Measurements from ENCODE around the gene SLC37A2. TPM values are rescaled to one million over a fixed set of nuclear protein-coding genes. Genes with fewer than 3 reads are reported as not detected.

The SLC37A2 gene
- total and polyA plus RNA-seq, 2 of the 4 experiments (the other 2 are of a cell fraction), result 0.72 to 1.1 TPM

DNA sequence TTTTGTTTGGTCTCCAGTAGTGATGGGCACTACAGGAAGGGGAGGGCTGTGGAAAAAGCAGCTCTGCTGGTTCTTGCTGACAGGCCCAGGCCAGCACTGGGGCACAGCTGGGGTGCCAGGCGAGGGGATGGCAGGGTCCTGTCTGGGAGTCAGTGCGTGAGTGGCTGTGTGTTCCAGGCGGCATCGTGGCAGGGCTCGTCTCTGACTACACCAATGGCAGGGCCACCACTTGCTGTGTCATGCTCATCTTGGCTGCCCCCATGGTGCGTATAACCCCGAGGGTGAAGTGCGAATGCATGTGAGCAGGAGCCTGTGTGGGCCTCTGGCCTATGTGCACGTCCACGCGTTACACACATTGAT, 20.9 kb downstream of the SLC37A2 start:
- Histone ChIP-seq H3K4me1 (ENCODE audit: control insufficient read depth, insufficient read depth, low read length) (peaks cover 11% of the 10 kb centered on the region), H2BK15ac (ENCODE audit: low read depth, low read length) (no peak overlapping the region; the same call in 2 of the 3 replicates), H3K79me1 (ENCODE audit: low read depth in 1 of 2, low read length in 2 of 2) (no peaks in the 10 kb centered on the region), H2AK9ac (replicated peaks; ENCODE audit: low read depth, low read length, poor library complexity) (peak overlapping the region; percentile 40), H3K18ac (ENCODE audit: low read depth, low read length) (no peak overlapping the region), H4K8ac (ENCODE audit: low read depth in 2 of 2, low read length in 2 of 2) (no peak overlapping the region), H3K36me3 (ENCODE audit: control insufficient read depth, insufficient read depth, low read length) (no peaks in the 10 kb centered on the region), H4K91ac (ENCODE audit: insufficient read depth, low read depth, low read length) (no peak overlapping the region), H2BK20ac (ENCODE audit: low read depth, low read length) (no peak overlapping the region; the same call in 1 of the 2 replicates), H3K27ac (ENCODE audit: insufficient read depth, low read length) (no peak overlapping the region), H4K20me1 (ENCODE audit: insufficient read depth, low read length) (no peaks in the 10 kb centered on the region), H3K14ac (replicated peaks; ENCODE audit: low read depth, low read length) (0 out of 2 replicates have a peak overlapping the region, but pooled peaks have one; percentile 15), H2AK5ac (ENCODE audit: low read depth, low read length) (peak overlapping the region; percentile 39; the same call in 1 of the 2 replicates), H3K9ac (ENCODE audit: low read depth, low read length) (no peak overlapping the region), H3K4me2 (ENCODE audit: low read depth, low read length) (no peak overlapping the region), H2AFZ (replicated peaks; ENCODE audit: low read length, poor library complexity) (no peak overlapping the region), H2BK5ac (ENCODE audit: low read depth, low read length, poor library complexity, severe bottlenecking) (no peak overlapping the region), H3K4ac (ENCODE audit: low read depth, low read length) (peak overlapping the region; percentile 18; the same call in 1 of the 2 replicates), H3K9me3 (ENCODE audit: control insufficient read depth, insufficient read depth, low read length) (no peaks in the 10 kb centered on the region), H3K9me1 (ENCODE audit: insufficient read depth, low read length) (peaks cover 19% of the 10 kb centered on the region), H4K5ac (ENCODE audit: low read depth, low read length) (no peak overlapping the region), H3K56ac (ENCODE audit: extremely low read depth, insufficient read depth, low read length) (no peak overlapping the region), H3K27me3 (ENCODE audit: control insufficient read depth, insufficient read depth, low read length) (no peaks in the 10 kb centered on the region), H3K4me3 (ENCODE audit: insufficient read depth, low read depth, low read length) (no peak overlapping the region), H3K23ac (ENCODE audit: low read depth, low read length) (no peak overlapping the region), H2BK120ac (ENCODE audit: low read depth, low read length) (peak overlapping the region; percentile 75)
- DNase-seq (no peak), ATAC-seq (ENCODE audit: low read depth) (no peak)
- ChIA-PET POLR2A (ENCODE audit: unreplicated experiment) (no interaction called here), CTCF (interaction anchor here (0.6 kb wide), 1 partner anchor 40 kb away, joined by 7 read pairs; no protein-coding TSS in a partner anchor)
- WGBS, 2 experiments (ENCODE audit: extremely low coverage in 2 of 2, insufficient read length in 1 of 2), result 94% methylated on average over 9 of the region's 11 CpGs; no CpG with 5 or more reads in 1 of the 2 experiments
- in situ Hi-C loops (cut with MboI; ENCODE audit: low sequenced_read_pairs) (no loop called here), dilution Hi-C loops (cut with HindIII; ENCODE audit: low sequenced_read_pairs, unreplicated experiment) (no loop called here), intact Hi-C loops (cut with micrococcal nuclease) (no loop called here)
- BruUV-seq (replicated peaks), result no TSS peak
- TF ChIP-seq MAZ (IDR thresholded peaks at IDR 0.05; ENCODE audit: borderline replicate concordance, low read depth, low read length), result no peak
- TF ChIP-seq SMC3 (IDR thresholded peaks at IDR 0.05; ENCODE audit: low read depth, low read length), result no peak
- TF ChIP-seq BHLHE40 (IDR thresholded peaks at IDR 0.05; ENCODE audit: low read depth, low read length), result no peak
- no peak for TF ChIP-seq NFE2L2 (IDR thresholded peaks at IDR 0.05; ENCODE audit: low read depth, low read length)
- TF ChIP-seq MXI1 (IDR thresholded peaks at IDR 0.05; ENCODE audit: borderline replicate concordance, low read depth, low read length), result no peak
- no peak for TF ChIP-seq RAD21 (IDR thresholded peaks at IDR 0.05; ENCODE audit: low read length)
- no peak for TF ChIP-seq CHD1 (IDR thresholded peaks at IDR 0.05; ENCODE audit: low read depth, low read length)
- TF ChIP-seq, protein P1, sequence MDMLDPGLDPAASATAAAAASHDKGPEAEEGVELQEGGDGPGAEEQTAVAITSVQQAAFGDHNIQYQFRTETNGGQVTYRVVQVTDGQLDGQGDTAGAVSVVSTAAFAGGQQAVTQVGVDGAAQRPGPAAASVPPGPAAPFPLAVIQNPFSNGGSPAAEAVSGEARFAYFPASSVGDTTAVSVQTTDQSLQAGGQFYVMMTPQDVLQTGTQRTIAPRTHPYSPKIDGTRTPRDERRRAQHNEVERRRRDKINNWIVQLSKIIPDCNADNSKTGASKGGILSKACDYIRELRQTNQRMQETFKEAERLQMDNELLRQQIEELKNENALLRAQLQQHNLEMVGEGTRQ (IDR thresholded peaks at IDR 0.05; ENCODE audit: low read depth, low read length), result no peak
- TF ChIP-seq, protein P2, sequence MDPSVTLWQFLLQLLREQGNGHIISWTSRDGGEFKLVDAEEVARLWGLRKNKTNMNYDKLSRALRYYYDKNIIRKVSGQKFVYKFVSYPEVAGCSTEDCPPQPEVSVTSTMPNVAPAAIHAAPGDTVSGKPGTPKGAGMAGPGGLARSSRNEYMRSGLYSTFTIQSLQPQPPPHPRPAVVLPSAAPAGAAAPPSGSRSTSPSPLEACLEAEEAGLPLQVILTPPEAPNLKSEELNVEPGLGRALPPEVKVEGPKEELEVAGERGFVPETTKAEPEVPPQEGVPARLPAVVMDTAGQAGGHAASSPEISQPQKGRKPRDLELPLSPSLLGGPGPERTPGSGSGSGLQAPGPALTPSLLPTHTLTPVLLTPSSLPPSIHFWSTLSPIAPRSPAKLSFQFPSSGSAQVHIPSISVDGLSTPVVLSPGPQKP (IDR thresholded peaks at IDR 0.05; ENCODE audit: borderline replicate concordance, low read depth, low read length), result no peak
- TF ChIP-seq, protein P3, sequence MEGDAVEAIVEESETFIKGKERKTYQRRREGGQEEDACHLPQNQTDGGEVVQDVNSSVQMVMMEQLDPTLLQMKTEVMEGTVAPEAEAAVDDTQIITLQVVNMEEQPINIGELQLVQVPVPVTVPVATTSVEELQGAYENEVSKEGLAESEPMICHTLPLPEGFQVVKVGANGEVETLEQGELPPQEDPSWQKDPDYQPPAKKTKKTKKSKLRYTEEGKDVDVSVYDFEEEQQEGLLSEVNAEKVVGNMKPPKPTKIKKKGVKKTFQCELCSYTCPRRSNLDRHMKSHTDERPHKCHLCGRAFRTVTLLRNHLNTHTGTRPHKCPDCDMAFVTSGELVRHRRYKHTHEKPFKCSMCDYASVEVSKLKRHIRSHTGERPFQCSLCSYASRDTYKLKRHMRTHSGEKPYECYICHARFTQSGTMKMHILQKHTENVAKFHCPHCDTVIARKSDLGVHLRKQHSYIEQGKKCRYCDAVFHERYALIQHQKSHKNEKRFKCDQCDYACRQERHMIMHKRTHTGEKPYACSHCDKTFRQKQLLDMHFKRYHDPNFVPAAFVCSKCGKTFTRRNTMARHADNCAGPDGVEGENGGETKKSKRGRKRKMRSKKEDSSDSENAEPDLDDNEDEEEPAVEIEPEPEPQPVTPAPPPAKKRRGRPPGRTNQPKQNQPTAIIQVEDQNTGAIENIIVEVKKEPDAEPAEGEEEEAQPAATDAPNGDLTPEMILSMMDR (conservative IDR thresholded peaks at IDR 0.05; ENCODE audit: low read depth, low read length), result no peak

Measured in IMR-90 (cell line).